Measurements from ENCODE around the gene TLE3.

TLE3 gene

GRCh38 chr15:70025413-70026296 lies 72.1 kb downstream of the TLE3 start:
- DNase-seq: no peak

GRCh38 chr15:70024521-70024920 lies 73.2 kb downstream of the TLE3 start:
- DNase-seq: no peak

GRCh38 chr15:70023769-70024491 lies 73.8 kb downstream of the TLE3 start:
- no peak for DNase-seq

- DNase-seq: peak; percentile 72
These were observed 74.5 kb downstream of the TLE3 start for GRCh38 chr15:70023064-70023768.

GRCh38 chr15:70020229-70020628 lies 77.5 kb downstream of the TLE3 start:
- no peak for DNase-seq

- no peak for DNase-seq
These were observed 78.8 kb downstream of the TLE3 start for GRCh38 chr15:70018646-70019600.

GRCh38 chr15:70017801-70018200 lies 79.9 kb downstream of the TLE3 start:
- no peak for DNase-seq

GRCh38 chr15:70017025-70017424 lies 80.7 kb downstream of the TLE3 start:
- no peak for DNase-seq

GRCh38 chr15:70016511-70016994 lies 81.2 kb downstream of the TLE3 start:
- DNase-seq: no peak

- no peak for DNase-seq
These were observed 82.7 kb downstream of the TLE3 start for GRCh38 chr15:70014860-70015490.

- no peak for DNase-seq
These were observed 83.4 kb downstream of the TLE3 start for GRCh38 chr15:70014331-70014730.

- DNase-seq: no peak
These were observed 83.9 kb downstream of the TLE3 start for GRCh38 chr15:70013656-70014313.

GRCh38 chr15:70012895-70013294 lies 84.8 kb downstream of the TLE3 start:
- DNase-seq: no peak

GRCh38 chr15:70008697-70009290 lies 88.9 kb downstream of the TLE3 start:
- no peak for DNase-seq

GRCh38 chr15:70006259-70007147 lies 91.2 kb downstream of the TLE3 start:
- no peak for DNase-seq

- DNase-seq: no peak
These were observed 92.9 kb downstream of the TLE3 start for GRCh38 chr15:70004826-70005225.

GRCh38 chr15:70002897-70003296 lies 94.8 kb downstream of the TLE3 start:
- DNase-seq: no peak

- no peak for DNase-seq
These were observed 95.9 kb downstream of the TLE3 start for GRCh38 chr15:70001859-70002258.

- DNase-seq: no peak
These were observed 98.2 kb downstream of the TLE3 start for GRCh38 chr15:69999392-70000085.

Data from SIG-M5 (cell line).